OCI-LY7 (cell line): ENCODE results near the gene APOC3. TPM values are rescaled to one million over a fixed set of nuclear protein-coding genes. Genes with fewer than 3 reads are reported as not detected.

ENCODE experiments used
- BruUV-seq: library from RNA; stranded (reverse); fragments of 400-500 nt; replicated peaks from 2 replicates; lab custom pipeline; 2021; lab: Mats Ljungman, UMichigan
- CTCF ChIA-PET: fragments of 300-600 bp; sonication (Branson Sonifier 250); formaldehyde crosslinking; loops from one replicate; lab custom pipeline; 2022; ENCODE audit warnings: antibody characterized with exemption; ENCODE audit not compliant: unreplicated experiment; lab: Charles Lee
- POLR2A ChIA-PET: fragments of 300-600 bp; sonication (Branson Sonifier 250); formaldehyde crosslinking; loops from one replicate; lab custom pipeline; 2022; ENCODE audit warnings: antibody characterized with exemption; lab: Charles Lee
- DNase-seq: peaks from one replicate; pipeline ENCODE4 v3.0.0-alpha.2; 2015; ENCODE audit warnings: low spot score
- H2AFZ ChIP-seq: fragments of 200-600 bp; sonication (generic), shearing (Covaris generic); 2 replicates; pipeline ENCODE4 v1.6.1; 2014; ENCODE audit warnings: mild to moderate bottlenecking, antibody characterized with exemption, low read length, moderate library complexity
- H3K27ac ChIP-seq: fragments of 200-600 bp; sonication (generic); 2 replicates; pipeline ENCODE4 v1.5.1; 2014; ENCODE audit warnings: mixed run types, low read depth, mild to moderate bottlenecking, moderate library complexity, low read length, inconsistent platforms; ENCODE audit not compliant: poor library complexity, severe bottlenecking
- H3K36me3 ChIP-seq: fragments of 200-600 bp; sonication (generic); 2 replicates; pipeline ENCODE4 v1.6.1; 2014; ENCODE audit warnings: mild to moderate bottlenecking, antibody characterized with exemption, low read length, moderate library complexity, mixed read lengths; ENCODE audit not compliant: insufficient read depth
- H3K4me1 ChIP-seq: fragments of 200-600 bp; sonication (generic); 2 replicates; pipeline ENCODE4 v1.5.1; 2014; ENCODE audit warnings: mild to moderate bottlenecking, low read length; ENCODE audit not compliant: insufficient read depth, poor library complexity, severe bottlenecking
- H3K4me2 ChIP-seq: fragments of 200-600 bp; sonication (generic); 2 replicates; pipeline ENCODE4 v1.6.1; 2014; ENCODE audit warnings: mild to moderate bottlenecking, low read length
- H3K4me3 ChIP-seq: fragments of 200-600 bp; sonication (generic); 2 replicates; pipeline ENCODE4 v1.5.1; 2014; ENCODE audit warnings: mild to moderate bottlenecking, low read depth, low read length; ENCODE audit not compliant: poor library complexity, severe bottlenecking
- H3K79me2 ChIP-seq: fragments of 200-600 bp; sonication (generic); 2 replicates; pipeline ENCODE4 v1.6.1; 2016; ENCODE audit warnings: low read depth, mild to moderate bottlenecking, low read length, moderate library complexity, mixed read lengths; ENCODE audit not compliant: insufficient read depth
- H3K9me2 ChIP-seq: fragments of 200-600 bp; sonication (generic); 2 replicates; pipeline ENCODE4 v1.6.1; 2016; ENCODE audit warnings: mild to moderate bottlenecking, low read length, mixed read lengths; ENCODE audit not compliant: insufficient read depth
- H3K9me3 ChIP-seq: fragments of 200-600 bp; sonication (generic); 2 replicates; pipeline ENCODE4 v1.6.1; 2014; ENCODE audit warnings: mild to moderate bottlenecking, mixed run types, low read length, mixed read lengths
- H4K20me1 ChIP-seq: fragments of 200-600 bp; sonication (generic); 2 replicates; pipeline ENCODE4 v1.6.1; 2014; ENCODE audit warnings: mild to moderate bottlenecking, antibody characterized with exemption, low read length, moderate library complexity, mixed read lengths; ENCODE audit not compliant: insufficient read depth
- EZH2phosphoT487 ChIP-seq: fragments of 200-600 bp; sonication (generic); IDR thresholded peaks from 2 replicates; pipeline ENCODE4 v1.6.1; 2018; ENCODE audit warnings: low read depth, borderline replicate concordance, mild to moderate bottlenecking, mixed run types, antibody characterized with exemption, low read length, moderate library complexity, mixed read lengths
- intact Hi-C: fragments of 100-400 bp; cut with micrococcal nuclease; formaldehyde crosslinking; loops from one replicate; pipeline ENCODE4 v1.10.0; 2022; ENCODE audit not compliant: unreplicated experiment
- total RNA-seq, 2 experiments: library from RNA; depleted of rRNA in 1 of 2; stranded (reverse); fragments of >200 nt in 1 of 2; shearing (Covaris generic) in 1 of 2; gene quantifications; 2 replicates each; pipeline ENCODE4 v1.2.3, GENCODE V29; 2014 to 2022
- TF ChIP-seq, protein P1 (sequence below): fragments of 200-600 bp; sonication (generic); conservative IDR thresholded peaks from 2 replicates; pipeline ENCODE4 v1.5.1; 2014; ENCODE audit warnings: mild to moderate bottlenecking, antibody characterized with exemption, low read length, moderate library complexity, mixed read lengths

The APOC3 gene
- total RNA-seq, 2 experiments from 2014 or later, result not detected

DNA sequence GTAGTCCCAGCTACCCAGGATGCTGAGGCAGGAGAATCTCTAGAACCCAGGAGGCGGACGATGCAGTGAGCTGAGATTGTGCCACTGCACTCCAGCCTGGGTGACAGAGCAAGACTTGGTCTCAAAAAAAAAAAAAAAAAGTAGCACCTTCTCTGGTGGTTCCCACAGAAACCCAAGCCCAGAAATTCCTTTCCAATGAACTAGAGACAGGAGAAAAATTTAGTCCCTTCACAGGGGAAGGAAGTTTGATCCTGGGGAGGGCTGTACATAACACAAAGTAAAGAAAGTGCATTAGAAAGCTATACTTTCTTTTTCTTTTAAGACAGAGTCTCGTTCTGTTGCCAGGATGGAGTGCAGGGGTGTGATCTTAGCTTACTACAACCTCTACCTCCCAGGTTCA lies 33.2 kb downstream of the APOC3 start:
- no TSS peak for BruUV-seq
- CTCF ChIA-PET, result no interaction called here
- H3K36me3 ChIP-seq, result peaks cover 90% of the 10 kb centered on the region

GRCh38 chr11:116864531-116864930 lies 34.8 kb downstream of the APOC3 start:
- Histone ChIP-seq H4K20me1 (no peaks in the 10 kb centered on the region), H3K4me3 (no peak overlapping the region), H3K36me3 (peaks cover 91% of the 10 kb centered on the region), H3K27ac (no peak overlapping the region), H3K79me2 (no peaks in the 10 kb centered on the region), H3K9me2 (no peaks in the 10 kb centered on the region), H3K4me1 (no peaks in the 10 kb centered on the region), H3K9me3 (no peaks in the 10 kb centered on the region), H2AFZ (no peak overlapping the region), H3K4me2 (no peak overlapping the region)
- DNase-seq, result no peak
- ChIA-PET POLR2A (interaction anchor here (0.5 to 0.9 kb wide), 4 partner anchors 23 to 58 kb away, joined by 3 read pairs; no protein-coding TSS in a partner anchor), CTCF (no interaction called here)
- no TSS peak for BruUV-seq
- TF ChIP-seq EZH2phosphoT487, result no peak
- TF ChIP-seq, protein P1, sequence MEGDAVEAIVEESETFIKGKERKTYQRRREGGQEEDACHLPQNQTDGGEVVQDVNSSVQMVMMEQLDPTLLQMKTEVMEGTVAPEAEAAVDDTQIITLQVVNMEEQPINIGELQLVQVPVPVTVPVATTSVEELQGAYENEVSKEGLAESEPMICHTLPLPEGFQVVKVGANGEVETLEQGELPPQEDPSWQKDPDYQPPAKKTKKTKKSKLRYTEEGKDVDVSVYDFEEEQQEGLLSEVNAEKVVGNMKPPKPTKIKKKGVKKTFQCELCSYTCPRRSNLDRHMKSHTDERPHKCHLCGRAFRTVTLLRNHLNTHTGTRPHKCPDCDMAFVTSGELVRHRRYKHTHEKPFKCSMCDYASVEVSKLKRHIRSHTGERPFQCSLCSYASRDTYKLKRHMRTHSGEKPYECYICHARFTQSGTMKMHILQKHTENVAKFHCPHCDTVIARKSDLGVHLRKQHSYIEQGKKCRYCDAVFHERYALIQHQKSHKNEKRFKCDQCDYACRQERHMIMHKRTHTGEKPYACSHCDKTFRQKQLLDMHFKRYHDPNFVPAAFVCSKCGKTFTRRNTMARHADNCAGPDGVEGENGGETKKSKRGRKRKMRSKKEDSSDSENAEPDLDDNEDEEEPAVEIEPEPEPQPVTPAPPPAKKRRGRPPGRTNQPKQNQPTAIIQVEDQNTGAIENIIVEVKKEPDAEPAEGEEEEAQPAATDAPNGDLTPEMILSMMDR, result no peak
- intact Hi-C loops, result no loop called here

More for the DNA sequence above, 33.2 kb downstream of the APOC3 start:
- H3K9me3 ChIP-seq, result no peaks in the 10 kb centered on the region
- no peaks in the 10 kb centered on the region for H3K79me2 ChIP-seq
- H3K4me1 ChIP-seq, result no peaks in the 10 kb centered on the region
- H3K9me2 ChIP-seq, result no peaks in the 10 kb centered on the region
- intact Hi-C loops, result no loop called here
- no peak overlapping the region for H3K27ac ChIP-seq
- TF ChIP-seq, protein P1, result no peak
- no peak for TF ChIP-seq EZH2phosphoT487
- H3K4me2 ChIP-seq, result no peak overlapping the region
- no peaks in the 10 kb centered on the region for H4K20me1 ChIP-seq
- no peak for DNase-seq
- no peak overlapping the region for H2AFZ ChIP-seq
- H3K4me3 ChIP-seq, result no peak overlapping the region
- POLR2A ChIA-PET, result interaction anchor here (0.6 to 0.9 kb wide), 3 partner anchors 31 to 281 kb away, joined by 3 to 4 read pairs (median 3); partner anchors contain the start of gene PAFAH1B2

- CTCF ChIA-PET, result interaction anchor here (1.2 to 1.5 kb wide), 2 partner anchors 13 to 14 kb away, joined by 3 read pairs; no protein-coding TSS in a partner anchor
- Histone ChIP-seq H3K4me2 (no peak overlapping the region), H3K79me2 (no peaks in the 10 kb centered on the region), H3K9me3 (no peaks in the 10 kb centered on the region), H3K27ac (no peak overlapping the region), H3K4me1 (no peaks in the 10 kb centered on the region), H3K9me2 (no peaks in the 10 kb centered on the region), H2AFZ (no peak overlapping the region), H3K4me3 (no peak overlapping the region), H4K20me1 (no peaks in the 10 kb centered on the region), H3K36me3 (peaks cover 93% of the 10 kb centered on the region)
- no TSS peak for BruUV-seq
- no peak for TF ChIP-seq EZH2phosphoT487
- TF ChIP-seq, protein P1, result no peak
- POLR2A ChIA-PET, result no interaction called here
- intact Hi-C loops, result no loop called here
- no peak for DNase-seq
Observed at GRCh38 chr11:116865696-116866095, 36.0 kb downstream of the APOC3 start.
